GM21786 (cell line): ENCODE results near the gene RAB3GAP2.
"Not testable (repeated sequence)": the region's sequence is repeated elsewhere in the genome, so short reads cannot be mapped to it uniquely, and the experiment has no call there.

Source experiments
- ATAC-seq: cut with Tn5 transposase; IDR thresholded peaks from one replicate; pipeline ENCODE4 v1.9.1; 2021; ENCODE audit not compliant: unreplicated experiment

RAB3GAP2 gene

DNA sequence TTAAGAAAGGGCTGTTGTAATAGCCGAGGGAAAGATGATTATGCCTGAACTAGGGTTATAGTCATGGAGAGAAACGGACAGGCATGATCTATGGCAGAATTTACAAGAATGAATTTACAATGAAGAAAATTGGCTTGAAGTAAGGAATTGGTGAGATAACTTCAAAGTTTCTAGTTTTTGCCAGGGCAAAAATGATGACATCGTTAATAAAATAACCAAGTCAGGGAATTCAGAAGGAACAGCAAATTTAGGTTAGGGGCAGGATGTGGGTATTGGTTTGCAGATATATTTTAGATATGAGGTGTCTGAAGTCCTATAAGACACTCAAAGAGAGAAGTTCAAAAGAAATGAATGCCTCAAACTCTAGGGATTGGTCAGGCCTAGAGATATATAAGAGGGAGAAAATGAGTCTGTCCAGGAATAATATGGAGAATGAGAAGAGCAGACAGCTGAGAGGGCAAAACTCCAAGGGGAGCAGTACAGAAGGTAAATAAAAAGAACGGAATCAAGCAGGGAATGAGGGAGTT lies 115.6 kb downstream of the RAB3GAP2 start:
- no peak for ATAC-seq

DNA sequence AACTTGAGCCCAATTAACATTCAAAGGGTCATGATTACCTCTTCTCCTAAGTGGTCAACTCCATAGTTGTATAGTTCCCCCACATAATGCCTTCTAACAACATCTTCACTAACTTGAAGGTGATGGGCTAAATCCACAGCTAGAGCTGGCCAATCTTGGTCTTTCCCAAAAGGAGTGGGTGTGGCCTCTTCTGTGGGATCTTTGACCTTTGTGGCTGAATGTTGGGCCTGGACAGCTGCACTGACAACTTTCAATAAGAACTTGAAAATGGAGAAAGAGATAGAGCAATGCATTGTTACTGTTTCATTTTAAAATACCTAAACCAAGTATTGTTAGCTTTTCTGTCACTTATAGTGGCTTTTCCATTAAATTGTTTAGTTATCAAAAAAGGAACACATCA lies 119.1 kb downstream of the RAB3GAP2 start:
- no peak for ATAC-seq

DNA sequence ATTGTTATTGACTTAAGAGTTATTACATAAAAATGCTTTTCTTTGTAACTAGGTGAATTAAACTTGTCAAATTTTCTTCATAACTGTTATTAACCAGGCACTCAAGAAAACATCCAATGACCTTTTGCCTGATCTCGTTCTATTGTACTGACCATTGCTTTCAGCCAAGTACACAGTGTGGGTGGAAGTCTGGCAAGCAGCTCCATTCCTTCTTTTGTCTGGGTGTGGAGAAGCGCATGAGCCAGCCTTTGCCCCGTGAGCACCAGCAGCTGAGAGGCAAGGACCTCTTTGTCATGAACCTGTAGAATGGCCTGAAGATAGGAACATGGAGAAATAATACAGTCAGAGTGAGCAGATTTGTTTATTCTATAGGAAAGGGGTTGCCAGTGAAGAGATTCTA lies 120.8 kb downstream of the RAB3GAP2 start:
- no peak for ATAC-seq

DNA sequence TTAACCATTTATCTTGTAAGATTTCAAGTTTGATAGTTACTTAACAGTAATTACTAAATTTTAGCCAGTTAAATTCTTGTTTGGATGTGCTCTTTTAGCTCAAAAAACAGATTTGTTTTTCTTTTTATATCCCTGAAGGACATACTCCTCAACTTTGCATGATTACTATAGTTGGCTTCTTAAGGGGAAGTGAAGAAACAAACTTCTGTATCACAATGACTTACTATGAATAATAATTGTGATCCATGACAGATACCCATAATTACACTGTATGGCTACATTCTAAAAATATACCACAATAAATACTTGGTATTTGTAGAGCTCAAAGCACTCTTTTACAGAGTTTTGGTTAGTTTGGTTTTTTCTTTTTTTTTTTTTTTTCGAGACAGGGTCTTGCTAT lies 122.5 kb downstream of the RAB3GAP2 start:
- ATAC-seq, result no peak

DNA sequence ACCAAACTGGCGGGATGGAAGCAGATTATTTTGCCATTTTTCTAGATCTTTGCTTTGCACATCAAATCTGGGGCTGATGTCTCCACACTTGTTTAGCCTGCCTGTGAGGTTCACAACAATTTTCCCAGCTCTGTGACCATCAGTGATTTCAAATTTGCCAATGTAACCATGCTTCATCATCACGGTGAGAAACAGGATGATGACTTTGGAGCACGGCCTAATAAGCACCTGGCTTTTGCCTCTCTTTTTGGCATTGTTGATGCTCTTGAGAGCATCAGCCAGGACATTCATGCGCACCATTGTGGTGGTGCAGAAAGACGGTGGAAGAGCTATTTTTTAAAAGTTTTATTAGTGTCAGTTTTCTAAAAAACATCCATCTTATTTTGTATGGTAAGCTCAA lies 128.2 kb downstream of the RAB3GAP2 start:
- ATAC-seq, result no peak

DNA sequence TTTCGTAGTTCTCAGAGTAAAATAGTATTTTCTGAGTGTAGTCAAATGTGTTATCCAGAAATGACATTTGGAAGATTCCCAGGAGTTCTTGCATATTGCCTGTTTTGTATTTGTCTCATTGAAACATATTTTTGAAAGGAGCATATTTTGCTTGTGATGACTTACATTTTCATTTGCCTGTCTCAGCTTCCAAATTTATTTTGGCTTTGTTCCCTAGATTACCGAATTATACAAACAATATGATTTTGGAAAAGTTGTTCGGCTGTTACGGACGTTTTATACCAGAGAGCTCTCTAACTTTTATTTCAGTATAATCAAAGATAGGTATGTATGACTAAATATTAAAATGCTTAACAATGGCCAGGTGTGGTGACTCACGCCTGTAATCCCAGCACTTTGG lies 132.3 kb downstream of the RAB3GAP2 start:
- no peak for ATAC-seq

DNA sequence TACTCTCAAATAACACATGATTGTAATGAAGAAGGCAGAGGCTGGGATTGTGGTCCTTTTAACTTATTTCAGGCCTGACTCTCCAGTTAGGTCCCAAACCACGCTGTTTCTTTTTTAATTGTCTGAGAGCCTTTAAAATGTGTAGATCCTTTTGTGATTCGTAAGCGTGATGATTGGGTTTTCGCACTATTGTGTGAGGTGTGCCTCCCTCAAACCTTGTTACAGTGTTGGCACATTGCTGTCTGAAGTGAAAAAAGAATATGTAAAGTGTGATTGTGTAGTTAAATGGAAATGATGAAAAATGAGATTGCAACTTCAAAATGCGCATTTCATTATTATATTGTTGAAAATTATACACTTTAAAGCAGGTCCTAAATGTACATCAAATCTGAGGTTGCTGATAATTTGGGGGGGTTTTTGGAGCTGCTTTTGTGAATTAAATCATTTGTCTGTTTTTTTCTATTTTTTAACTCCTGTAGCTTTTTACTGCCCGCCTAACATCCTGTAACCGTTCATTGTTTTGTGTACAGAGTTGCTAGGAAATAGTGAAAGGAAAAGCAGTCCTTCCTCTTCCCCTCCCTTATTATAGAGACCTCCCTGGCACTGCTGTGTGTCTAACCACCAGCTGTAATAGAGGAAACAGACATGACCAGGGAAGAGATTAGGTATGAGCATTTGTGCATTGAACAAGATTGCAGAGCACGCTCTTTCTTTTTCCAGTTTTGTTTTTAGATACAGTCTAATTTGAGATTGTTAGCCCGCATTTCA lies 135.1 kb downstream of the RAB3GAP2 start:
- no peak for ATAC-seq

DNA sequence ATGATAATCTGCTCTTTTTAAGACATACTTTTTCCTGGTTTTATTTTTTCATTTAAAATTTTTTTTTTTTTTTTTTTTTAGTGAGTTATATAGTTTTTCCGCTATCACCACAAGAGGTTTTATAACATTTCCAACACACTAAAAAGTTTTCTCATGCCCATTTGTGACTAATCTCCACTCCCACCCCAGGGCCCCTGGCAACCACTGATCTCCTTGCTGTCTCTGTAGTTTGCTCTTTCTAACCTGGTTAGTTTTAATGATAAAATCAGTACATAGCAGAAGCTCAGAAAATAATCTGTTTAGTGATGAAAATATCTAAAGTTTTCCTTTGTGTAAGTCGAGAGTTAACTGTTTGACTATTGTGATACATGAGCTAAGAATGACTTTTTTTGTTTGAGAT lies 136.5 kb downstream of the RAB3GAP2 start:
- no peak for ATAC-seq

DNA sequence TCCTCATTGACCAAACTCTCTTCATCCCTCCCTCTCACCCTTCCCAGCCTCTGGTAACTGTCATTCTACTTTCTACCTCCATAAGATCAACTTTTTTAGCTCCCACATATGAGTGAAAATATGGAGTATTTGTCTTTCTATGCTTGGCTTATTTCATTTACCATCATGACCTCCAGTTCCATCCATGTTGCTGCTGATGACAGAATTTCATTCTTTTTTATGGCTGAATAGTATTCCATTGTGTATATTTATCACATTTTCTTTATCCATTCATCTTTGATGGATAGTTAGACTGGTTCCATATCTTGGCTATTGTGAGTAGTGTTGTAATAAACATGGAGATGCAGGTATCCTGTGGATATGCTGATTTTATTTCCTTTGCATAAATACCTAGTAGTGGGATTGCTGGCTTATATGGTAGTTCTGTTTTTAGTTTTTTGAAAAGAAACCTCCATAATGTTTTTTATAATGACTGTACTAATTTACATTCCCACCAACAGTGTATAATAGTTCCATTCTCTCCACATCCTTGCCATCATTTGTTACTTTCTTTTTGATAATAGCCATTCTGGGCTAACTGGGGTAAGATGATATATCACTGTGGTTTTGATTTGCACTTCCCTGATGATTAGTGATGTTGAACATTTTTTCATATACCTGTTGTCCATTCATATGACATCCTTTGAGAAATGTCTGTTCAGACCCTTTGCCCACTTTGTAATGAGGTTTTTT lies 142.6 kb downstream of the RAB3GAP2 start:
- ATAC-seq, result no peak

DNA sequence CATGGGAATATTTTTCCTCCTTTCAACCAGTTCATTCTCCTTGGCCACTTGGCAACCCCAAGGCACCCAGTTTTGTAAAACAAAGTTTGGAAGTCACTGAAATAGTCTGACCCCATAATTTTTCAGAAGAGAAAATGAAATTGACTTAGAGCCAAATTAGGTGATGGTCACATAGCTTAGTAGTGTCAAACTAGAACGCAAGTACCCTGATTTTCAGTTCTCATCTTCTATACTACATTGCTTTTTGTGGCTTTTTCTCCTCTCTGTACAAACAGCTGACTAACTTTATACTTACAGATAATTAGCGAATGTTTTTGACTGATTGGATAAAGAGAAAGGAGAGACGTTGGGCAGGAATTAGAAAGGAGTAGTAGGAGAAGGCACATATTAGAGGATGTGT lies 145.2 kb downstream of the RAB3GAP2 start:
- ATAC-seq, result no peak

DNA sequence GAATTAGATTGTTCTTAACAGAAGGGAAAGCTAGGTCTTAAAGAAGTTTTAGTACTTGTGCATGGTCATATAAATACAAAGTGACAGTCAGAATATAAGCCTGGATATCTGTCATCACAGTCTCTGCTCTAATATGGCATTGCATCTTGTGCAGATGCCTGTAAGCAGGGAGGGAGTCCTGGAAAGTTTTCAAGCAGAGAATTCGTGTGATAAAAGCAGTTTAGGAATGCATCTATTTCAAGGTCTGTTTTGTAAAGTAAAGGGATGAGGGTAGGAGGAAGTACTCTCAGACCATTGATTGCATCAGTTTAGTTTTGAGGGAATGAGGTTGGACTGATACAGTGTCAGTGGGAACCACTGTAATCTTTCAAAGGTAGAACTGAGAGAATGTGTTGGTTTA lies 147.7 kb downstream of the RAB3GAP2 start:
- no peak for ATAC-seq

DNA sequence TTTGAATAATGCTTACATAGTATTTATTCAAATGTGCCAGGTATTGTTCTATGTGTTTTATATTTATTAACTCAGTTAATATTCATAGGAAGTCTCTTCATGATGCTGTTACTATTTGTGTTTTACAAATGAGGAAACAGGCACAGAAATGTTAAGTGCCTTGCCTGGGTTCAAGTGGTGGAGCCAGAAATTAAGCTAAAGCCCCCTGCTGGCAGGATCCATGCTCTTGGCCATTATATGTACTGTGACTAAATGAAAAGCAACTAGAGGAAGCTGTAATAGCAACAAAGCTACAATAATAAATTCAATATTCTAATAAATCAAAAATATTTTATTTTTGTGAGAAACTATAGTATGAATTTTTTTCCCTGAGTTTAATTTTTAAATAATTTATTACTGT lies 148.4 kb downstream of the RAB3GAP2 start:
- no peak for ATAC-seq

DNA sequence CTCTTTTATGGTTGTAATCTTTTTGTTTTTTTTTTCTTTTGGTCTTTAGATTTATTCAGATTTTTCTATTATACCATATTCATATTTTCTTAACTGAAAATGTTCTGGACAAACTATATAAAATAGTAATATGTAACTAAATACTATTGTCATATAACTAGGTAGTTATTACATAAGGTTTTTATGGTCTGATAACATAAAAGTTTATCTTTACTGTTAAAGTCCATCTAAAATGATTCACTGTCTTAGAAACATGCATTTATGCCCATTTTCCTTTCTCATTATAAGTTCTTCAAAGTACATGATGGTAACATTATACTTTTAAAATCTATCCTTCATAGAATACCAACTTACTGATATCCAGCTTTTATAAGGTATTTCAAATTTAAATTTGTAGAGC lies 149.2 kb downstream of the RAB3GAP2 start:
- ATAC-seq, result no peak

DNA sequence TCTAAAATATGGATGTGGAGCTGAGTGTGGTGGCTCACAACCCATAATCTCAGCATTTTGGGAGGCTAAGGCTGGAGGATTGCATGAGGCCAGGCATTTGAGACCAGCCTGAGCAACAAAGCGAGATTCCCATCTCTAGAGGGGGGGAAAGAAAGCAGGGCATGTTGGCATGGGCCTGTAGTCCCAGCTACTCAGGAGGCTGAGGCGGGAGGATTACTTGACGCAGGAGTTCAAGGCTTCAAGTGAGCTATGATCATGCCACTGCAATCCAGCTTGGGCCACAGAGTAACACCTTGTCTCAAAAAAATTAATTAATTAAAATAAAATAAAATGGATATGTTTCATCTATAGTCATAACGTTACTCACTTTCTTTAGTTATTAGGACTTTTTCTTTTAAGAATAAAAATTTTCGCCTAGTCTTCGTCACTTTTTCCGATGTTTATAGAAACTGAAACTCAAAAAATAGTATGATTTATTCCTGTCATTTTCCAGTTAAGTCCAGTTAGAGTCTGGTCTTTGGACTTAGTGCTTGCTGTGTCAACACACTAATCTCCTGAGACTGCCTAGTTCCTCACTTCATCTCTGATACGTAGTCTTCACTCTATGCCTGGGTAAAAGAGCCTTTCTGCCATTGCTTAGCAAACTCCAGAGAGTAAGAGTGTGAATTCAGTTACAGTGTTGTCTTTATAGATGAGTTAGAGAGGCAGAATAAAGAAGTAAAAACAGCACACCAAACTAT lies 150.3 kb downstream of the RAB3GAP2 start:
- ATAC-seq, result no peak

DNA sequence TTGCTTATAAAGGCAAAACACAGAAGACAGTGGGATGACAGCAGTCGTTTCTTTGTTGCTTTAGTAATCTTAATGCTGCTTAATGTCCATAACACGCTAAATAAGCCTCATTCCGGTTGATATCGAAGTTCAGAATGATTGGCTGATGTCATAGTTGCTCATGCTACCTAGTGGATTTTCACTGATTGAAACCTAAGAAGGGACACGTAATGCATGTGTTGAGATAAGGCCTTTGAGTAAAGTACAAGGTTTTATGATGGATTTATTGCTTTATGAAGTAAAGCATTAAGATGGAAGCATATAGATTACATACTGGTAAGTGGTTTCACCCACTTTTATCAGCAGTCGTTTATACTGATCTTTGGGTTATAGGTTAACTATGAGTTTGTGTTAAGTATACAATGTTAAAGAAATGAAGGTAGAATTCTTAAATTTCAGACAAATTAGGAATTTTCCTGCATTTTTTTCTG lies 153.2 kb downstream of the RAB3GAP2 start:
- no peak for ATAC-seq

DNA sequence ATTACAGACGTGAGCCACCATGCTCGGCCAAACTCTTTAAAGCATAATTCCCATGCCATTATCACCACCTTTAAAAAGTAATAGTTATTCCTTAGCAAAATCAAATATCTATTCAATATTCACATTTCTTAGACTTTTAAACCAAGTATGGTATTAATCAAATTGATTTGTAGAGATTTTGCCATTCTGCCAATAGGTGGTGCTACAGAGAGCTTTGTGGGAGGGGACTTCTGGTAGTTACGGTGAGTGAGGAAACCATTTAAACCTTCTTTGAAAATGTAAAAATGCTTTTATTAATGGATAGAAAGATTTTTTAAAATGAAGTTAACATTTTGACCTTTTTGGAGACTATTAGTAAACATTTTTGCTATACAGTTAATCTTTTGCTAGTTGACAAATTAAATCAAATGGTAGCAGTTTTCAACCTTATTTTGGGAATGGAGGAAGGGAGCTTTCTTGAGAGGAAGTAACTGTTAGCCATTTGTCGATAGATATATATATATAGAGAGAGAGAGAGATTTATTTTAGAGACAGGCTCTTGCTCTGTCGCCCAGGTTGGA lies 159.0 kb downstream of the RAB3GAP2 start:
- ATAC-seq, result peak; percentile 68

DNA sequence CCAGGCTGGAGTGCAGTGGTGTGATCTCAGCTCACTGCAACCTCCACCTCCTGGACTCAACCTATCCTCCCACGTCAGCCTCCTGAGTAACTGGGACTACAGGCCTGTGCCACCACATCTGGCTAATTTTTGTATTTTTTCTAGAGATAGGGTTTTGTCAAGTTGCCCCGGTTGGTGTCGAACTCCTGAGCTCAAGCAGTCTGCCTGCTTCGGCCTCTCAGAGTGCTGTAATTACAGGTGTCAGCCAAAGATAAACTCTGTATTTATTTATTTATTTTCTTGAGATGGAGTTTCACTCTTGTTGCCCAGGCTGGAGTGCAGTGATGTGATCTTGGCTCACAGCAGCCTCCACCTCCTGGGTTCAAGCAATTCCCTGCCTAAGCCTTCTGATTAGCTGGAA lies 159.7 kb downstream of the RAB3GAP2 start:
- not testable (repeated sequence) for ATAC-seq

DNA sequence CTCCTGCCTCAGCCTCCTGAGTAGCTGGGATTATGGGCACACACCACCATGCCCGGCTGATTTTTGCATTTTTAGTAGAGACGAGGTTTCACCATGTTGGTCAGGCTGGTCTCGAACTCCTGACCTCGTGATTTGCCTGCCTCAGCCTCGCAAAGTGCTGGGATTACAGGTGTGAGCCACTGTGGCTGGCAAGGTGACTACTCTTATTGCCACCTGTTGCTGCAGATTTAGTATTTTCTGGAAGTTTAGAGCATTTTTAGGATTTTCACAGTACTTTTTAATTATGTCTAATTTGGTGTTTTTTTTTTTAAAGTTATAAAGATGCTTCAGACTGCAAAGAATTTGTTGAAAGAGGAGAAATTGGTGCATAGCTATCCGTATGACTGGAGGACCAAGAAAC lies 161.8 kb downstream of the RAB3GAP2 start:
- ATAC-seq, result not testable (repeated sequence)

DNA sequence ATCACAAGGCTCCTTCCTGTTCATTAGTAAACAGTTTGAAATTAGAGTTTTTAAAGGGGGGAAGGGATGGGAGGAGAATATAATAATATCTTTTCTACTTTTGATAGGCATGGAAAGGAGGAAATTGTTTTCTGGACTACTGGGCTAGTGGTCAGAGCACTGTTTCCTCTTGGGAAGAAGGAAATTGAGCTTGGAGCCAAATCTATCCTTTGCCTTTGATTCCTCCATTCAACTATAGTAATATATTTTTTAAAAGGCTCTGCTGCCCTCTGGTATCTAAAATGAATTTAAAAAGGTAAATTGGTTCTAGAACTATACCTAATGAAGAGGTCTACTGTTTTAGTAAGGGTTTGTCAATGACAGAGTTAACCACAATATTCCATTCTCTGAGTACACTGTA lies 172.4 kb downstream of the RAB3GAP2 start:
- no peak for ATAC-seq
